GM21528 (cell line): Measurements from ENCODE around the gene CNGB1.
"Not testable (repeated sequence)": the region's sequence is repeated elsewhere in the genome, so short reads cannot be mapped to it uniquely, and the experiment has no call there.

Experiments used
- ATAC-seq: cut with Tn5 transposase; IDR thresholded peaks from one replicate; pipeline ENCODE4 v1.9.1; 2021; ENCODE audit warnings: mild to moderate bottlenecking, moderate library complexity; ENCODE audit not compliant: unreplicated experiment, low FRiP score

The CNGB1 gene

GRCh38 chr16:57938936-57939871 is 31.7 kb downstream of the CNGB1 start:
- no peak for ATAC-seq

GRCh38 chr16:57938484-57938883 is 32.4 kb downstream of the CNGB1 start:
- ATAC-seq, result no peak

GRCh38 chr16:57937861-57938260 is 33.1 kb downstream of the CNGB1 start:
- no peak for ATAC-seq

- ATAC-seq, result no peak
These were observed 35.0 kb downstream of the CNGB1 start for GRCh38 chr16:57935904-57936303.

GRCh38 chr16:57930533-57930932 is 40.4 kb downstream of the CNGB1 start:
- no peak for ATAC-seq

- ATAC-seq, result no peak
These were observed 41.7 kb downstream of the CNGB1 start for GRCh38 chr16:57929250-57929649.

GRCh38 chr16:57926041-57926440 is 44.9 kb downstream of the CNGB1 start:
- no peak for ATAC-seq

- no peak for ATAC-seq
These were observed 45.6 kb downstream of the CNGB1 start for GRCh38 chr16:57925310-57925709.

- no peak for ATAC-seq
These were observed 46.4 kb downstream of the CNGB1 start for GRCh38 chr16:57924514-57924913.

GRCh38 chr16:57923841-57924240 is 47.1 kb downstream of the CNGB1 start:
- ATAC-seq, result no peak

- no peak for ATAC-seq
These were observed 47.5 kb downstream of the CNGB1 start for GRCh38 chr16:57923418-57923817.

- no peak for ATAC-seq
These were observed 50.1 kb downstream of the CNGB1 start for GRCh38 chr16:57920880-57921229.

- ATAC-seq, result no peak
These were observed 50.6 kb downstream of the CNGB1 start for GRCh38 chr16:57920215-57920879.

GRCh38 chr16:57918994-57919393 is 51.9 kb downstream of the CNGB1 start:
- ATAC-seq, result no peak

- no peak for ATAC-seq
These were observed 52.5 kb downstream of the CNGB1 start for GRCh38 chr16:57918444-57918843.

GRCh38 chr16:57917929-57918328 is 53.0 kb downstream of the CNGB1 start:
- not testable (repeated sequence) for ATAC-seq

GRCh38 chr16:57917489-57917888 is 53.4 kb downstream of the CNGB1 start:
- not testable (repeated sequence) for ATAC-seq

- no peak for ATAC-seq
These were observed 54.0 kb downstream of the CNGB1 start for GRCh38 chr16:57916735-57917438.

GRCh38 chr16:57915811-57916488 is 55.0 kb downstream of the CNGB1 start:
- no peak for ATAC-seq

GRCh38 chr16:57915267-57915666 is 55.7 kb downstream of the CNGB1 start:
- no peak for ATAC-seq
